Astrocyte of the cerebellum (primary cell): Measurements from ENCODE around the gene SEMA4D.

ENCODE experiments used
- DNase-seq: peaks from one replicate; pipeline ENCODE4 v3.0.0-alpha.2; 2011; ENCODE audit warnings: low read depth
- H3K4me3 ChIP-seq: 2 replicates; pipeline ENCODE4 v1.5.1; 2011; ENCODE audit warnings: mild to moderate bottlenecking, low read depth, low read length, moderate library complexity
- CTCF ChIP-seq: IDR thresholded peaks from 2 replicates; pipeline ENCODE4 v1.5.1; 2012; ENCODE audit warnings: low read length, low read depth, moderate library complexity, mild to moderate bottlenecking; ENCODE audit errors: missing control alignments
- in situ Hi-C: cut with HindIII; loops from 2 replicates; pipeline ENCODE4 v1.10.0; 2017; ENCODE audit warnings: low sequenced_read_pairs

The SEMA4D gene

DNA sequence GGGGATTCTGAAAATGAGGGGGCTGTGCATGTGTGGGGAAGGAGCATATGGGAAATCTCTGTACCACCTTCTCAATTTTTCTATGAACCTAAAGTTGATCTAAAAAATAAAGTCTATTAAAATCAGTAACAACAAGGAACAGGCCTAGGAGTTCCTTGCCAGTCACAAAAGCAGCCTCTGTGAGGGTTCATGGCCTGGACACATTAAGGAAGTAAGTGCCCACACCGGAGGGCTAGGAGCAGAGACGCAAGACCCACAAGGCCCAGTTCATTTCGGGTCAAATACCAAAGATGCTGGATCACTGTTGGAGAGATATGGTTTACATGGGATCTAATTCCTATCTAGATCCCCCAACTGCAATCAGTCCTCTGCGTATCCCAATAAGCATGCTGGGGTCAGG is 88.4 kb downstream of the SEMA4D start:
- H3K4me3 ChIP-seq = no peak overlapping the region
- DNase-seq = no peak
- TF ChIP-seq CTCF = no peak
- in situ Hi-C loops = no loop called here

DNA sequence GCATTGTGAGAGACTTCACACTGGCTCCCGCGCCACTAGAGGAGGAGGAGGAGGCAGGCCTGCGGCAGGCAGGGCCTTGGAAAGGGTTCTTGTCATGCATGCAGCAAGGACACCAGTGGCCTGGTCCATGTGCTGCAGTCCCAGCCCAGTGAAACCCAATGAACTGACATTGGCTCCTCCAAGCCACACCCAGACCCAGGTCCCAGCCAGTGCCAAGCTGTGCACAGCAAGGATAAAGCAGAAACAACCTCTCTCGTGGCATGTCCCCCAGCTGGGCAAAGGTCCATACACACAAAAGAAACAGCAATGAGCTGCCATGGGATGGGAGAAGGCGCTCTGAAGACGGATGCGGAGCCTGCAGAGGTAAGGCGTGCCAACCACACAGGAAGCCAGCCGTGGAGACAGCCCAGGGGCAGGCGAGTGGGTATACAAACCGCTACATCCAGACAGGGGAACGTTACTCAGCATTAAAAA is 89.2 kb downstream of the SEMA4D start:
- in situ Hi-C loops = no loop called here
- no peak for TF ChIP-seq CTCF
- DNase-seq = no peak
- H3K4me3 ChIP-seq = no peak overlapping the region

GRCh38 chr9:89407070-89407469 is 90.8 kb downstream of the SEMA4D start:
- no peak overlapping the region for H3K4me3 ChIP-seq
- in situ Hi-C loops = no loop called here
- no peak for DNase-seq
- no peak for TF ChIP-seq CTCF

- no peak for DNase-seq
These were observed 92.1 kb downstream of the SEMA4D start for GRCh38 chr9:89405826-89406225.

DNA sequence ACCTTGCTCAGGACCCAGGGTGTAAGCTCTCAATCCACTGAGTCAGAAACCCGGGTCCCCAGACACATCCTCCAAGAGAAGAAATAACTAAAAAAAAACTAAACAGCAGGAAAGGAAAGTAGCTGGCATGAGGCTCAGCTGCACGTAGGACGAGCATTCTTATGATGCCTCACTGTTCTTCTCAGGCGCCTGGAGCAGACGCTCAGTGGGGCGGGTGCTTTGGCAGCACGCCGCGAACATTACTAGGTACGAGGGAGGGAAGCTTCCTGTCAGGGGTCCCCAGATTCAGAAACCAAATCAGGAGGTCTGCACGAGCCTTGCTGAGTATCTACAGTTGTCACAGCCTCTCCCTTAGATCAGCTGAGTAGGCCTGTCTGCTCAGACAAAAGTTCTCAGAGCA is 93.8 kb downstream of the SEMA4D start:
- in situ Hi-C loops = no loop called here
- no peak for TF ChIP-seq CTCF

More at GRCh38 chr9:89405826-89406225, 92.1 kb downstream of the SEMA4D start:
- in situ Hi-C loops = no loop called here
- TF ChIP-seq CTCF = no peak
- H3K4me3 ChIP-seq = no peak overlapping the region

GRCh38 chr9:89402695-89403427 is 95.1 kb downstream of the SEMA4D start:
- no peak for DNase-seq
- H3K4me3 ChIP-seq = no peak overlapping the region
- in situ Hi-C loops = no loop called here
- no peak for TF ChIP-seq CTCF

More for the DNA sequence above, 93.8 kb downstream of the SEMA4D start:
- no peak for DNase-seq
- H3K4me3 ChIP-seq = no peak overlapping the region
